ENCODE data around the gene GP9. TPM values are rescaled to one million over a fixed set of nuclear protein-coding genes. Genes with fewer than 3 reads are reported as not detected.
"Not testable (repeated sequence)": the region's sequence is repeated elsewhere in the genome, so short reads cannot be mapped to it uniquely, and the experiment has no call there.

GP9 gene
- total RNA-seq, 2 donors from 2014 or later = 0.39 to 0.55 TPM

DNA sequence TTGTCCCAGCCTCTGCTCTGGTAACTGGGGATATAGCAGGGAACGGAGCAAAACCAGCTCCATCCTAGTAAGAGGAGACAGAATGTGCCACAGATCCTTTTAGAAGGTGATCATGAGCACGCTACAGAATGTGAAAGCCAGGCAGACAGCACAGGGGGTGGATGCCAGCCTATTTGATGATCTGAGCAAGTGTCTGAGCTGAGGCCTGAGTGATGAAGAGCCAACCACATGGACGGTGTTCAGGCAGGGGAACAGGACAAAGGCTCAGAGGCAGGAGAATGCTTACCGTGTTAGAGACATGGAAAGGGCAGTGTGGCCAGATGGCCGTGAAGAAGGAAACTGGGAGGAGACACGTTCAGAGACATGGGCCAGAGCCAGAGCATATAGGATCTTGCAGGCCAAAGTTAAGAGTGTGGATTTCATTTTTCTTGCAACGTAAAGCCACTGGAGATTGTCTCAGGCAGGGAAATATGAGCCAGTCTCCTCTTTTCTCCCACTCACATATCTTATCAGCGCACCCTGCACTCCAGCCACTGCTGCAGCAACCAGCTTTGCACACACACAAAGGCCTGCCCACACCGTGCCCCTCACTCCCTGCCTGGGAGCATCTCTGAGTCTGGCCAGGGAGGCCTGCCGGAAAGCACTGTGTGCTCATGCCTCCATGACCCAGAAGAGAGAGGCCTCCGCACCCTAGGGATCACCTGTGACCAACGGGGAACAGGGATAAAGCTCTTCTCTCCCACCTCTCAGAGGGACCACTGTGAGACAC lies 41.0 kb downstream of the GP9 start:
- DNase-seq (no peak), ATAC-seq (no peak)
- intact Hi-C loops (cut with DNase I, micrococcal nuclease) = no loop called here

DNA sequence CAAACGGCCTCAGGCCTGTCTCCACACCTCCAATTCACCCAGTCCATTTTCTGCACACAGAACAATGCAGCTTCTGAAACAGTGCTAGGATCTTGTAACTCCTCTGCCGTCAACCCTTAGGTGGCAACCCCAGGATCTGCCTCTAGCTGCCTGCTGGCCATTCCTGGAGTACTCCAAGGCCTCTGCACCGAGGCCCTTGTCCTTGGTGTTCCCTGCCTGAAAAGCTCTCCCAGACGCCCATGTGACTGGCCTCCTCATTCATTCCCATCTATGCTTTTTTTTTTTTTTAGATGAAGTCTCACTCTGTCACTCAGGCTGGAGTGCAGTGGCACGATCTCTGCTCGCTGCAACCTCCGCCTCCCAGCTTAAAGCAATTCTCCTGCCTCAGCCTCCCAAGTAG lies 42.7 kb downstream of the GP9 start:
- intact Hi-C loops (cut with DNase I, micrococcal nuclease) = no loop called here
- DNase-seq = no peak
- ATAC-seq = no peak

DNA sequence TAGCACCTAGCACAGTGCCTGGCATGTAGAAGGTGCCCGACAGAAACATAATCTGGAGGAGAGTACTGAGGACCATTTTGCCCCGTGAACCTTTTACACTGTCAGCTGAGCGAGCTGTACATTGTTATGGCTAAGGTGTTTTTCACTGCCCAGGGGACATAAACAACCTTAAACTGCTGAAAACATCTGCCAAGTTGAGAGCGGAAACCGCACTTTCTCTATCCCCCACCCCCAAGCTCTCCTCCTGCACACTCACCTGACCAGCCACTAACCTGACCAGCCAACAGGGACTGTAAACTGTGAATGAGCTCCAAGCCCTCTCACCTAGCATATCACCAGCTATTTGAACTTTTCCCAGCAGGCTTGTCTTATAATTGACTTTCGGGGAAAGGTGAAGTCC lies 43.5 kb downstream of the GP9 start:
- intact Hi-C loops (cut with DNase I, micrococcal nuclease) = no loop called here
- no peak for ATAC-seq

DNA sequence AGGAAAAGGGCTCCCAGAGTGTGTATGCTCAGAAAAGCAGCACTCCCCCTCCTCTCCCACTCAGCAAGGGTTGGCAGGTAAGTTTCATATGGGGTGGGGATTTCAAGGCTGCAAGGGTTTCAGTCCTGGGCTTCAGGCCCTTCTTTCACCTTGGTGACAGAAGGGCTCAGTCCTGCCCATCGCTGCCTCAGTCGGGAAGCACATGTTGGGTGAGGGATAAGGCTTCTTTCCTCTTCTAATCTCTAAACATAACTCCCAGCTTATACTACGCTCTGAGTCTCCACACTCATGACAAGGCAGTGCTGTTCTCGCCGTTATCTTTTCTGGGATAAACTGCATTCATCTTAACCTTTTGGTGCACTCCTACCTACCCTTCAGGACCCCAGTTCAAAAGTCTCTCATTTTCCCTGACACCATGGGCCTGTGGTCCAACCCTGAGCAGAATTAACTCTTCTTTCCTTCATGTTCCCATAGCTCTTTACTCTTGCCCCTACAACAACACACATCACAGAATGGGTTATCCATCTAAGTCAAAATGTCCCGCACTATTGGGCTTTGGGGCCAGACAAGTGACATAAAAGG lies 44.0 kb downstream of the GP9 start:
- intact Hi-C loops (cut with DNase I, micrococcal nuclease) = no loop called here
- ATAC-seq = no peak

More for the DNA sequence above, 43.5 kb downstream of the GP9 start:
- no peak for DNase-seq

DNA sequence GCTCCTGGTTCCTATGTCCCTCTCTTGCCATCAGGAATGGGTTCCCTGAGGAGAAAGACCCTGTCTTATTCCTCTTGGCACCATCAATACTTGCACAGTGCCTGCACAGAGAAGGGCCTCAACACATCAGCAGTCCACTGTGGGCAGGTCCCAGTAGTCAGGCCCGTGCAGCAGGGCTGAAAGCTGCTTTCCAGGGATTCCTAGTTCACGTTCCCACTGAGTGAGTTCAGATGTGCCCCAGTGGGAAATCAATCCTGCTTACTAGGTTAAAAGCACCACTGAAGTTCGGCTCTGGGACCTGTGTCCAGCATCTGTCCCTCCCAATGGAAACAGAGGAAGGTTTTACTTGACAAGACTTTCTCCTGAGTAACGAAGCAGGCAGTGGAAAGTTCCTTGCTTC lies 45.3 kb downstream of the GP9 start:
- ATAC-seq = no peak
- DNase-seq = no peak
- intact Hi-C loops (cut with DNase I, micrococcal nuclease) = no loop called here

More for the DNA sequence above, 44.0 kb downstream of the GP9 start:
- DNase-seq = no peak

DNA sequence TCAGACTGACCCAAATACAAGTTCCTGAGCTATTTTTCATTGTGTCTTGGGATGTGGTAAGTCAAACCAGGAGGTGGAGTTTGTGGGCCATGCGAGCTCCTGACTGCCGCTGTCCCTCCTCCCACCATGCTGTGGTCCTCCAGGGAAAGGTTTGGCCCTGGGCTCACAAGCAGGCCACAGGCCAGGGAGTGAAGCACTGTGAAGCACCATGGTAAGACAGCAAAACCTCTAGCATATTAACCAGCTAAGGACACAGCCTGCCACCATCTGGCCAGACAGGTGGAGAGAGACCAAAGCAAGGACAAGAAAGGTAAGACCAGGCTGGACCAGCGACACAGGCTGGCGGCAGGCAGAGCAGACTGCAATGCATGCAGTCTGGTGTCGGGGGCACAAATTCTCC lies 45.7 kb downstream of the GP9 start:
- ATAC-seq (no peak), DNase-seq (no peak)
- intact Hi-C loops (cut with DNase I, micrococcal nuclease) = no loop called here

DNA sequence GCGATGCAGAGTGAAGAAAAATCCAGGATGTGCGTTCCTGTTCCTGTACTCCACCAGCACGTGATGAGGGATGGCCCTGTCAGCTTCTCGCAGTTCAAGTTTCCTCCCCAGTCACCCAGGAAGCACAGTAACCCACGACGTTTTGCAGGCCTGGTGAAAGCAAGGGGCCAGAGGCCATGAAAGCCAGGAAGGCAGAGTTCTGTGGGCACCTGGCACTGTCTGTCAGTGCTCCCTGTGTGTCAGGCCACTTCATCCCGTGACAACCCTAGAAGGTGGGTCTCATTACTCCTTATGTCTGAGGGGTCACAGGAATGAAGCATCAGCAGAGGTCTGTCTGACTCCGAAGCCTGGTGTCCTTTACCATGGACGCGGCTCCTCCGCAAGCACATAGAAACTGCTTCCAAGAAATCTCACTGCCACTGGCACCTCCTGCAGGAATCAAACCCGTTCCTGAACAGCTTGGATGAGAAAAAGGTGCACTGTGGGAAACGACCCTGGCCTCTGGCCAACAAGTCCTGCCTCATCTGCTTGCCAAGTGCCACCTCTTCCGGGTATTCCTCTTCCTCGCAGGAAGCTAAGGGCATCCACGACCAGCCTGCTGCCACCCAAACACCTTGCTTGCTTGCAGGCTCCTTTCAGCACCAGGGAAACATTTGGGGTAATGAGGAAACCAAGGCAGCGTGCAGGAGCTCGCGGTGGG lies 46.4 kb downstream of the GP9 start:
- ATAC-seq = peak; percentile 69
- intact Hi-C loops (cut with DNase I, micrococcal nuclease) = no loop called here
- DNase-seq = peak in 1 of 2 donors; percentile 75

DNA sequence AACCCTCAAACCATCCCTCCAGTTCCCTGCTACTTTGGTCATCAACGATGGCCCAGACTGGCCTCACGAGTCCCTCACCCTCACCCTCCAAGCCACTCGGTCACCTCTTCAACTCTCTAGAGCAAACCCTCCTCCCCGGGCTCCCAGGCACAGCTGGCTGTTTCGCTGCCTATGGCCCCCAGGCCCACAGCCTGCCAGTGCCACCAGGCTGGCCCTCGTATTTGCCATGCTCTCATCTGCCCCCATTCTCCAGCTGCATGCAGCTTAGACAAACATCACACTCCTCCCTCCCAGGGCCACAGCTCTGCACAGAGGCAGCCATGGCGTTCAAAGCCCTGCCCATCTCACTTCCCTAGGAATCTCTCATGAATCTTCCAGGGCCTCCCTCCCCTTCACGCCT lies 47.2 kb downstream of the GP9 start:
- ATAC-seq (no peak), DNase-seq (no peak)
- intact Hi-C loops (cut with DNase I, micrococcal nuclease) = no loop called here

DNA sequence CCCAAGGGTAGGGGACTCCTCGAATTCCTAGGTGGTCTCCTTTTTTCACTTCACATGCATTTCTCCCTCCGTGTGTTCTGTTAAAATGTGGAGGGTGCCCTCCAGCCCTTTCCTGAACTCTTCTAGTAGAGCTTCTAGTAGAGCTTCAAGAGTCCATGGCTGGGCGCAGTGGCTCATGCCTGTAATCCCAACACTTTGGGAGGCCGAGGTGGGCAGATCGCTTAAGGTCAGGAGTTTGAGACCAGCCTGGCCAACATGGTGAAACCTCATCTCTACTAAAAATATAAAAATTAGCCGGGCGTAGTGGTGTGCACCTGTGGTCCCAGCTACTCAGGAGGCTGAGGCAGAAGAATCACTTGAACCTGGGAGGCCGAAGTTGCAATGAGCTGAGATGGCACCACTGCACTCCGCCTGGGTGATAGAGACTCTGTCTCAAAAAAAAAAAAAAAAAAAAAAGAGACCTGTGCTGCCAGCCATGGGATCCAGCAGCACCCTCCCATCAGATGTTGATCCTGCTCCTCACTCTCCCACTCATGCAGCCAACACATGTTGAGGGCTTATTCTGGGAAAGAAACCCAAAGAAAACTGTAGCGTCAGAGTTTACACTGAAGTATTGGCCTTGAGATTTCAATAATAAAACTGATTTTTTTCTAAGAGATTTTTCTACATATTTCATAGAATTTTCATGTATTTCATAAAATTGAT lies 50.6 kb downstream of the GP9 start:
- DNase-seq; intact Hi-C loops (cut with DNase I, micrococcal nuclease); ATAC-seq: not testable (repeated sequence)

Other genes starting within 250 kb of the GP9 start
- 10 to 100 TPM; 33.0 to 44.8 TPM for gene ACAD9, start 181.2 kb upstream of the GP9 start, total RNA-seq
- gene CFAP92, start 66.7 kb upstream of the GP9 start, total RNA-seq = 1 to 10 TPM; 2.1 to 2.9 TPM
- 1 to 10 TPM; 1.7 to 3.7 TPM for gene EFCC1, start 59.5 kb upstream of the GP9 start, total RNA-seq
- gene RAB43, start 61.0 kb downstream of the GP9 start, total RNA-seq = 10 to 100 TPM; 28.7 to 30.4 TPM
- 10 to 100 TPM; 27.0 to 32.0 TPM for gene ISY1, start 100.3 kb downstream of the GP9 start, total RNA-seq
- 100 to 1,000 TPM; 205 to 247 TPM for gene CNBP, start 123.1 kb downstream of the GP9 start, total RNA-seq
- gene COPG1, start 188.8 kb downstream of the GP9 start, total RNA-seq = 100 to 1,000 TPM; 240 to 307 TPM
- gene HMCES, start 218.1 kb downstream of the GP9 start, total RNA-seq = 10 to 100 TPM; 42.3 to 44.2 TPM

All from left colon (tissue), 2 donors.